BJ (cell line): ENCODE measurements around the gene IL4I1. TPM values are rescaled to one million over a fixed set of nuclear protein-coding genes. Genes with fewer than 3 reads are reported as not detected.

Experiments used
- CTCF ChIA-PET: fragments of 350-600 bp; formaldehyde crosslinking; extraction: SDS; loops from one replicate; lab custom pipeline; 2021; ENCODE audit warnings: antibody characterized with exemption, inconsistent platforms; lab: Yijun Ruan, JAX
- POLR2A ChIA-PET: fragments of 300-600 bp; sonication (Branson Sonifier 250); formaldehyde crosslinking; extraction: SDS; loops from one replicate; lab custom pipeline; 2021; ENCODE audit warnings: antibody characterized with exemption; lab: Charles Lee
- DNase-seq: peaks from one replicate; pipeline ENCODE4 v3.0.0-alpha.2; 2011; ENCODE audit warnings: low read depth
- H3K27me3 ChIP-seq: 2 replicates; pipeline ENCODE4 v1.6.0; 2011; ENCODE audit warnings: low read length; ENCODE audit not compliant: control insufficient read depth, insufficient read depth
- H3K36me3 ChIP-seq: 2 replicates; pipeline ENCODE4 v1.5.1; 2011; ENCODE audit warnings: low read length; ENCODE audit not compliant: control insufficient read depth, insufficient read depth
- H3K4me3 ChIP-seq: 2 replicates; pipeline ENCODE4 v1.5.1; 2011; ENCODE audit warnings: low read depth, mild to moderate bottlenecking, control low read depth, low read length
- polyA plus RNA-seq: library from polyadenylated mRNA; depleted of rRNA; stranded (reverse); fragments of >200 nt; gene quantifications from 2 replicates; pipeline ENCODE4 v1.2.3, GENCODE V29; 2011
- TF ChIP-seq, protein P1 (sequence below): IDR thresholded peaks from 2 replicates; pipeline ENCODE4 v1.5.1; 2011; ENCODE audit warnings: low read depth, mild to moderate bottlenecking, control low read depth, inconsistent platforms, low read length, moderate library complexity; ENCODE audit not compliant: insufficient read depth

Gene IL4I1
- polyA plus RNA-seq, 1 experiment: 0.12 TPM

DNA sequence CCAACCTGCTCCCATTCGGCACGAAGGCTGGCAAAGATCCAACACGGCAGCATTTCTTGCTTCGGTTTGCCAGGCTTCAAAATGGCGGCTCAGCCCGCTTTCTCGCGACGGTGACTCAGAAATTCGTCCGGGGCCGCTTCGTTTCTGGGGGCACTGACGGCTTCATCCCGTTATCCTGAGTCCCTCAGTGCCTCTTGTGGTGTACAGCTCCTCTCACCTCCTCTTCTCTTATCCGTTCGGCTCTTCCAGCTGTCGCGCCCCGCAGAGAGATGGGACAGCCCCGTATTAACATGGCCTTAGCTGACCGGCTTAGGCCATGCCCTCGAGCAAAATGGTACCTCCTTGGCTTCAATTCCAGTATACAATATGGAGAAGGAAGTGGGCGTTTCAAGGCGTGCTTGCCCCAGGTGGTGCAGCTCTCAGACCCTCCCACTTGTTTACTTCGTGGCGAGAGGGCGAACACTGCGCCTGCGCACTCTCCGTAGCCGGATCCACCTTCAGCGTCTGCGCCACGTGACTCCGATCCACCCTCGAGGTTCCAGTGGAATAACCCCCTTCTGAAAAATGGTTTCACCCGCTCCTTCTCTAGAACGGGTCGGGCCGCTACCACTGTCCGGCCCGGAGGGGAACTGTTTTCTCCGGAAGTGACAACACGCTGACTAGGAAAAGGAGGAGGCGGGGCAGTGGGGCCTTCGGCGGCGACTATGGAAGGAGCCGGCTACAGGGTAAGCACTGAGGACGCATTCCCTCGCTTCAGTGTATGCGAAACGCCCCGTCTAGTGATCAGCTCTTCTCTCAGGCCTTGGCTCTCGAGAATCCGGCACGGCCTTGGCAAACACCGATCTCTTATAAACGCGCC, 19.4 kb downstream of the IL4I1 start, which contains the start of the genes AKT1S1 and TBC1D17:
TSS of gene AKT1S1 (minus strand) at position 336 of the 859 bp plus-strand sequence. CDS start 4,060 bp downstream, outside the sequence.
TSS of gene TBC1D17 (plus strand) at position 683 of the 859 bp plus-strand sequence. CDS start at position 705, 22 bp downstream.
- peak; percentile 99 for DNase-seq
- Histone ChIP-seq H3K4me3 (peak within 1 kb of the TSS; percentile 83), H3K36me3 (peaks cover 20% of the 10 kb centered on the region), H3K27me3 (no peaks in the 10 kb centered on the region)
- ChIA-PET POLR2A (interaction anchor here (0.6 to 1.2 kb wide), 5 partner anchors 12 to 201 kb away, joined by 3 to 4 read pairs (median 3); partner anchors contain the start of gene PTOV1), CTCF (interaction anchor here (0.8 kb wide), 1 partner anchor 9 kb away, joined by 3 read pairs; no protein-coding TSS in a partner anchor)
- TF ChIP-seq, protein P1, sequence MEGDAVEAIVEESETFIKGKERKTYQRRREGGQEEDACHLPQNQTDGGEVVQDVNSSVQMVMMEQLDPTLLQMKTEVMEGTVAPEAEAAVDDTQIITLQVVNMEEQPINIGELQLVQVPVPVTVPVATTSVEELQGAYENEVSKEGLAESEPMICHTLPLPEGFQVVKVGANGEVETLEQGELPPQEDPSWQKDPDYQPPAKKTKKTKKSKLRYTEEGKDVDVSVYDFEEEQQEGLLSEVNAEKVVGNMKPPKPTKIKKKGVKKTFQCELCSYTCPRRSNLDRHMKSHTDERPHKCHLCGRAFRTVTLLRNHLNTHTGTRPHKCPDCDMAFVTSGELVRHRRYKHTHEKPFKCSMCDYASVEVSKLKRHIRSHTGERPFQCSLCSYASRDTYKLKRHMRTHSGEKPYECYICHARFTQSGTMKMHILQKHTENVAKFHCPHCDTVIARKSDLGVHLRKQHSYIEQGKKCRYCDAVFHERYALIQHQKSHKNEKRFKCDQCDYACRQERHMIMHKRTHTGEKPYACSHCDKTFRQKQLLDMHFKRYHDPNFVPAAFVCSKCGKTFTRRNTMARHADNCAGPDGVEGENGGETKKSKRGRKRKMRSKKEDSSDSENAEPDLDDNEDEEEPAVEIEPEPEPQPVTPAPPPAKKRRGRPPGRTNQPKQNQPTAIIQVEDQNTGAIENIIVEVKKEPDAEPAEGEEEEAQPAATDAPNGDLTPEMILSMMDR: no peak

DNA sequence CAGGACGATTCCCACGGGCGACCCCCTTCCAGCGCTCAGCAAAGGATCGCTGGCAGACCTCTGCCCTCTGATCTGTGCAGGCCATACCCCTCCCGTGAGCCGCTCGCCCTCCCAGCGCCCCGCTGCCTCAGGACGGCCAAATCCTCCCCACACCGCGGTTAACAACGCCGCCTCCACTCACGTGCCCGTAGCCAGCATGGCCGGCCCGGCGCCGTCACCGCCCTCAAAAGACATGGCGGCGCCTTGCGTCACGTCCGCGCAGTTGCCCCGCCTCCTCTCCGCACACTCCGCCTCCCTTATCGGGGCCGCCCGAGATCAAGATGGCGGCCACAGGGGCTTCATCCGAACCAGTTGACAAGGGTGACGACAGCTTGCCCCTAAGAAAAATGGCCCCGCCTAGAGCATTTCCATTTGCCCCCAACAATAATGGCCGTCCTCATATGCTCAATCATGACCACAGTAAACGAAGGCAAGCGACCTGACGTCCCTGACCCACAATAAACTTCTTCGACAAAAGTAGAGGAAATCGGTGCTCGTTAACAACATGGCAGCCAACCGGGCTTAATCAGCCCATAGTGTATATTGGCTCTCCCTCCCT, 20.2 kb downstream of the IL4I1 start:
- TF ChIP-seq, protein P1: no peak
- ChIA-PET POLR2A (interaction anchor here (0.6 to 1.2 kb wide), 5 partner anchors 11 to 200 kb away, joined by 3 to 4 read pairs (median 3); partner anchors contain the start of gene PTOV1), CTCF (interaction anchor here (0.8 to 1.1 kb wide), 2 partner anchors 9 to 26 kb away, joined by 3 read pairs; no protein-coding TSS in a partner anchor)
- H3K27me3 ChIP-seq: no peaks in the 10 kb centered on the region
- H3K36me3 ChIP-seq: peaks cover 14% of the 10 kb centered on the region
- peak overlapping the region; percentile 83 for H3K4me3 ChIP-seq
- peak; percentile 91 for DNase-seq

DNA sequence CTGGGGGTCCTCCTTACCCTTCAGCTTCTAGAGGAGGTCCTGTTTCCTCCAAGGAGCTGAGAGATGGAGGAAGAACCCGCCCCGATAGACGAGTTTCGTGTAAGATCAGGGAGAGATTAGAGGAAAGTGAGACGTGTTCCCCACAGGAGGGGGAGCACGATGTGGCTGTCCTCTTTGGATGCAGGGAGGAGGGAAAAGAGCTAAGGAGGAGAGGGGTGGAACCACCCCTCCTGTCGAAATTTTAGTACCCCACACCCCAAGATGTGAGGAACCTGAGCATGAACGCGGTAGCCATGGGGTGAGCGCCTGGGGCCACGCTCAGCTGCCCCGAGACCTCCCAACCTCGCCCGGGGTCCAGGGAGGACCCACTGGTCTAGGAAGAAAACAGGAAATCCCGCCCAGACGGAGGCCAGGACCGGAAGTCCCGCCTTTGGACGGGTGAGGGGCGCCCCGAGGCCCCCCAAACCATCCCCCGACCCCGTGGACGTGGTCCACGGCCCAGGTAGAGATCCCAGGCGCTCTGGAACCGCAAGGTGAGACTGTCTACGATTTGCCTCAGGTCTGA, 20.7 kb downstream of the IL4I1 start:
- TF ChIP-seq, protein P1: no peak
- POLR2A ChIA-PET: interaction anchor here (0.5 to 1.2 kb wide), 4 partner anchors 11 to 200 kb away, joined by 3 to 16 read pairs (median 4); no protein-coding TSS in a partner anchor
- Histone ChIP-seq H3K4me3 (peak overlapping the region; percentile 83), H3K36me3 (peaks cover 10% of the 10 kb centered on the region), H3K27me3 (no peaks in the 10 kb centered on the region)
- no peak for DNase-seq
- CTCF ChIA-PET: interaction anchor here (1.1 kb wide), 1 partner anchor 26 kb away, joined by 3 read pairs; no protein-coding TSS in a partner anchor

DNA sequence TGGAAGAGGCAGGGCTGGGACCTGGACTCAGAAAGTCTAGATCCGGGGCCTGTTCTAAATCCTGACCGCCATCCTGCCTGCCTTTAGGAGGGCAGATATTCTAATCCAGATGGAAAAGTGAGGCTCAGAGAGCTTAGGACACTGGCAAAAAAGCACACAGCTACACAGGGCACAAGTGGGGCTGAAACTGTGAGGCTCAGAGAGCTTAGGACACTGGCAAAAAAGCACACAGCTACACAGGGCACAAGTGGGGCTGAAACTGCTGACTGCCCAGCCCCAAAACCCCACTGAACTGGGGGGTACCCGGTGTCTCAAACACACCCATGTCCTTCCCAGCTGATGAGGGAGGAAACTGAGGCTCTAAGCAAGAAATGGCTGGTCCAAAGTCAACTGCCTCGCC, 21.5 kb downstream of the IL4I1 start:
- POLR2A ChIA-PET: interaction anchor here (0.5 kb wide), 1 partner anchor 61 kb away, joined by 16 read pairs; no protein-coding TSS in a partner anchor
- DNase-seq: no peak
- TF ChIP-seq, protein P1: no peak
- Histone ChIP-seq H3K4me3 (peak overlapping the region; percentile 83), H3K27me3 (no peaks in the 10 kb centered on the region), H3K36me3 (peaks cover 5% of the 10 kb centered on the region)
- CTCF ChIA-PET: no interaction called here
